HepG2 (cell line): ENCODE results near the gene MYO1E.

Experiments
- HNRNPL ChIP-seq: fragments of 200-400 bp; formaldehyde crosslinking; IDR thresholded peaks from 2 replicates; pipeline ENCODE4 v1.6.1; 2017; ENCODE audit warnings: mild to moderate bottlenecking, low read depth, low read length
- MYC ChIP-seq: sonication (generic); formaldehyde crosslinking; IDR thresholded peaks from 2 replicates; pipeline ENCODE4 v1.9.0; 2021; ENCODE audit warnings: missing genetic modification reagents, borderline replicate concordance
- POLR2A ChIP-seq, 2 experiments: IDR thresholded peaks; 2 replicates each; pipeline ENCODE4 v1.6.1; 2011; ENCODE audit warnings: low read depth in 2 of 2, low read length in 2 of 2, mild to moderate bottlenecking in 1 of 2, moderate library complexity in 1 of 2; ENCODE audit not compliant: insufficient read depth in 1 of 2
- RAD21 ChIP-seq: fragments of 450-650 bp; formaldehyde crosslinking; IDR thresholded peaks from 2 replicates; pipeline ENCODE4 v1.5.0; 2020; ENCODE audit warnings: mild to moderate bottlenecking
- SUZ12 ChIP-seq: fragments of 150-350 bp; IDR thresholded peaks from 2 replicates; pipeline ENCODE4 v1.6.1; 2014; ENCODE audit warnings: low read depth, low read length
- TCF7L2 ChIP-seq: IDR thresholded peaks from 2 replicates; pipeline ENCODE4 v1.6.1; 2011; ENCODE audit warnings: mild to moderate bottlenecking, low read depth, low read length, moderate library complexity
- ZBTB43 ChIP-seq: sonication (generic); formaldehyde crosslinking; conservative IDR thresholded peaks from 2 replicates; pipeline ENCODE4 v1.4.0; 2020; ENCODE audit warnings: missing genetic modification reagents
- ZNF318 ChIP-seq: sonication (generic); formaldehyde crosslinking; IDR thresholded peaks from 2 replicates; pipeline ENCODE4 v1.4.0; 2020; ENCODE audit warnings: mild to moderate bottlenecking, missing genetic modification reagents
- TF ChIP-seq, protein P1 (sequence below): sonication (generic); formaldehyde crosslinking; IDR thresholded peaks from 2 replicates; pipeline ENCODE4 v1.8.0; 2022; ENCODE audit warnings: missing genetic modification reagents, mild to moderate bottlenecking, borderline replicate concordance
- TF ChIP-seq, protein P2 (sequence below), 2 experiments: sonication (generic) in 1 of 2; formaldehyde crosslinking in 1 of 2; IDR thresholded peaks; 2 replicates each; pipeline versions ENCODE4 v1.5.1 to v1.6.1; 2011 to 2020; ENCODE audit warnings: borderline replicate concordance in 1 of 2, low read depth in 1 of 2, low read length in 1 of 2, mild to moderate bottlenecking in 1 of 2, missing genetic modification reagents in 1 of 2, moderate library complexity in 1 of 2
- TF ChIP-seq, protein P3 (sequence below): sonication (generic); formaldehyde crosslinking; conservative IDR thresholded peaks from 2 replicates; pipeline ENCODE4 v1.8.0; 2022; ENCODE audit warnings: low read depth, missing genetic modification reagents
- TF ChIP-seq, protein P4 (sequence below): sonication (generic); formaldehyde crosslinking; IDR thresholded peaks from 2 replicates; pipeline ENCODE4 v1.5.0; 2020; ENCODE audit warnings: mild to moderate bottlenecking, missing genetic modification reagents, moderate library complexity

DNA sequence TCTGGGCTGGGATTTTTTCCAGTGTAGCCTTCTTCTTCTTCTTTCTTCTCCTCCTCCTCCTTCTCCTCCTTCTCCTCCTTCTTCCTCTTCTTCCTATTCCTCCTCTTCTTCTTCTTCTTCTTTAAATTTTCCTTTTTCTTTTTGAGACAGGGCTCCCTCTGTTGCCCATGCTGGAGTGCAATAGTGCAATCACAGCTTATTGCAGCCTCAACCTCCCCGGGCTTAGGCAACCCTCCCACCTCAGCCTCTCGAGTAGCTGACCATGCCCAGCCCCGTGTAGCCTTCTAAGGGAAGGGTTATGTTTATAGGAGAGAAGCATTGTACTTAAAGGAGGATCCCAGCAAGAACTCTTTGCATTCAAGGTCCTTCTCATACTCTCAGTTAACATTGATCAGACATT, 24.0 kb upstream of the MYO1E start:
- TF ChIP-seq SUZ12 (no peak), HNRNPL (no peak), ZNF318 (CRISPR knock-in tag) (no peak), MYC (CRISPR knock-in tag) (no peak), RAD21 (CRISPR knock-in tag) (no peak), TCF7L2 (no peak), ZBTB43 (no peak), POLR2A (IDR thresholded peaks at IDR 0.05; ENCODE audit: insufficient read depth in 1 of 2, low read depth in 2 of 2, low read length in 2 of 2) (no peak)
- TF ChIP-seq, protein P1, sequence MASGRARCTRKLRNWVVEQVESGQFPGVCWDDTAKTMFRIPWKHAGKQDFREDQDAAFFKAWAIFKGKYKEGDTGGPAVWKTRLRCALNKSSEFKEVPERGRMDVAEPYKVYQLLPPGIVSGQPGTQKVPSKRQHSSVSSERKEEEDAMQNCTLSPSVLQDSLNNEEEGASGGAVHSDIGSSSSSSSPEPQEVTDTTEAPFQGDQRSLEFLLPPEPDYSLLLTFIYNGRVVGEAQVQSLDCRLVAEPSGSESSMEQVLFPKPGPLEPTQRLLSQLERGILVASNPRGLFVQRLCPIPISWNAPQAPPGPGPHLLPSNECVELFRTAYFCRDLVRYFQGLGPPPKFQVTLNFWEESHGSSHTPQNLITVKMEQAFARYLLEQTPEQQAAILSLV (CRISPR knock-in tag), result no peak
- TF ChIP-seq, protein P2, sequence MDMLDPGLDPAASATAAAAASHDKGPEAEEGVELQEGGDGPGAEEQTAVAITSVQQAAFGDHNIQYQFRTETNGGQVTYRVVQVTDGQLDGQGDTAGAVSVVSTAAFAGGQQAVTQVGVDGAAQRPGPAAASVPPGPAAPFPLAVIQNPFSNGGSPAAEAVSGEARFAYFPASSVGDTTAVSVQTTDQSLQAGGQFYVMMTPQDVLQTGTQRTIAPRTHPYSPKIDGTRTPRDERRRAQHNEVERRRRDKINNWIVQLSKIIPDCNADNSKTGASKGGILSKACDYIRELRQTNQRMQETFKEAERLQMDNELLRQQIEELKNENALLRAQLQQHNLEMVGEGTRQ (IDR thresholded peaks at IDR 0.05; ENCODE audit: low read depth, low read length), result no peak
- TF ChIP-seq, protein P2 (CRISPR knock-in tag; IDR thresholded peaks at IDR 0.05; ENCODE audit: borderline replicate concordance), result no peak
- TF ChIP-seq, protein P3, sequence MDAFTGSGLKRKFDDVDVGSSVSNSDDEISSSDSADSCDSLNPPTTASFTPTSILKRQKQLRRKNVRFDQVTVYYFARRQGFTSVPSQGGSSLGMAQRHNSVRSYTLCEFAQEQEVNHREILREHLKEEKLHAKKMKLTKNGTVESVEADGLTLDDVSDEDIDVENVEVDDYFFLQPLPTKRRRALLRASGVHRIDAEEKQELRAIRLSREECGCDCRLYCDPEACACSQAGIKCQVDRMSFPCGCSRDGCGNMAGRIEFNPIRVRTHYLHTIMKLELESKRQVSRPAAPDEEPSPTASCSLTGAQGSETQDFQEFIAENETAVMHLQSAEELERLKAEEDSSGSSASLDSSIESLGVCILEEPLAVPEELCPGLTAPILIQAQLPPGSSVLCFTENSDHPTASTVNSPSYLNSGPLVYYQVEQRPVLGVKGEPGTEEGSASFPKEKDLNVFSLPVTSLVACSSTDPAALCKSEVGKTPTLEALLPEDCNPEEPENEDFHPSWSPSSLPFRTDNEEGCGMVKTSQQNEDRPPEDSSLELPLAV (CRISPR knock-in tag), result no peak
- TF ChIP-seq, protein P4, sequence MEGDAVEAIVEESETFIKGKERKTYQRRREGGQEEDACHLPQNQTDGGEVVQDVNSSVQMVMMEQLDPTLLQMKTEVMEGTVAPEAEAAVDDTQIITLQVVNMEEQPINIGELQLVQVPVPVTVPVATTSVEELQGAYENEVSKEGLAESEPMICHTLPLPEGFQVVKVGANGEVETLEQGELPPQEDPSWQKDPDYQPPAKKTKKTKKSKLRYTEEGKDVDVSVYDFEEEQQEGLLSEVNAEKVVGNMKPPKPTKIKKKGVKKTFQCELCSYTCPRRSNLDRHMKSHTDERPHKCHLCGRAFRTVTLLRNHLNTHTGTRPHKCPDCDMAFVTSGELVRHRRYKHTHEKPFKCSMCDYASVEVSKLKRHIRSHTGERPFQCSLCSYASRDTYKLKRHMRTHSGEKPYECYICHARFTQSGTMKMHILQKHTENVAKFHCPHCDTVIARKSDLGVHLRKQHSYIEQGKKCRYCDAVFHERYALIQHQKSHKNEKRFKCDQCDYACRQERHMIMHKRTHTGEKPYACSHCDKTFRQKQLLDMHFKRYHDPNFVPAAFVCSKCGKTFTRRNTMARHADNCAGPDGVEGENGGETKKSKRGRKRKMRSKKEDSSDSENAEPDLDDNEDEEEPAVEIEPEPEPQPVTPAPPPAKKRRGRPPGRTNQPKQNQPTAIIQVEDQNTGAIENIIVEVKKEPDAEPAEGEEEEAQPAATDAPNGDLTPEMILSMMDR (CRISPR knock-in tag), result no peak
